Thyroid gland (tissue), 4 donors: ENCODE measurements around the gene SLC41A2.

Experiments
- CTCF ChIP-seq, 6 experiments: fragments of 200-600 bp in 3 of 6; fragments of 450-650 bp in 3 of 6; sonication (generic) in 3 of 6; IDR thresholded peaks; one replicate each; pipeline ENCODE4 v1.5.1; 2016 to 2019; ENCODE audit warnings: antibody characterized with exemption in 6 of 6, mild to moderate bottlenecking in 2 of 6, inconsistent platforms in 1 of 6, moderate library complexity in 1 of 6
- POLR2A ChIP-seq, 2 donors: fragments of 450-650 bp; IDR thresholded peaks; one replicate each; pipeline ENCODE4 v1.6.1; 2017; ENCODE audit warnings: antibody characterized with exemption in 2 of 2, mild to moderate bottlenecking in 2 of 2, moderate library complexity in 1 of 2

DNA sequence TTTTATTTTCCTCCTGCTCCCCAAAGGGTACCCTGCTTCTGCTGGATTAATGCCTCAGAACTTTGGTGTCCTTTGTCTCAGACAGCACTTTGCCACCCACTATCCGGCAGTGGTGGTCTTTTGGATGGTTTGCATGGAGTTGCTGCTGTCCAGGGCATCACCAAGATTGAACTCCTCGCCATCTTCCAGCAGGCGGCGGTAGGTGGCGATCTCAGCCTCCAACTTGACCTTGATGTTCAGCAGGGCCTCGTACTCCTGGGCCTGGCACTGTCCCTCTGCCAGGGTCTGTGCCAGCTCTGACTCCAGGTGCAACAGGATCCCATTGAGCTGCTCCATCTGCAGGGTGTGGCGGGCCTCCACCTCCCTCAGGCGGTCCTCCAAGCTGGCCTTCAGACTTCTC, 18.6 kb upstream of the SLC41A2 start:
- TF ChIP-seq CTCF (IDR thresholded peaks at IDR 0.05) (peak in 2 of 6 experiments; percentile 13 to 36), POLR2A (IDR thresholded peaks at IDR 0.05) (no peak)
